Karpas-422 (cell line): ENCODE measurements around the gene CACNG5. TPM values are rescaled to one million over a fixed set of nuclear protein-coding genes. Genes with fewer than 3 reads are reported as not detected.

Experiments used
- DNase-seq: peaks from one replicate; pipeline ENCODE4 v3.0.0-alpha.2; 2015
- H2AFZ ChIP-seq: fragments of 200-600 bp; sonication (generic); 2 replicates; pipeline ENCODE4 v1.6.1; 2014; ENCODE audit warnings: antibody characterized with exemption, low read length, mixed read lengths
- H3K27ac ChIP-seq: fragments of 200-600 bp; sonication (generic); 2 replicates; pipeline ENCODE4 v1.5.1; 2014; ENCODE audit warnings: mild to moderate bottlenecking, low read length, moderate library complexity
- H3K27me3 ChIP-seq: fragments of 200-600 bp; sonication (generic); 2 replicates; pipeline ENCODE4 v1.6.1; 2014; ENCODE audit warnings: low read length, mixed read lengths
- H3K36me3 ChIP-seq: fragments of 200-600 bp; sonication (generic); 2 replicates; pipeline ENCODE4 v1.6.1; 2014; ENCODE audit warnings: low read length, mixed read lengths; ENCODE audit not compliant: insufficient read depth
- H3K4me1 ChIP-seq: fragments of 200-600 bp; sonication (generic); 2 replicates; pipeline ENCODE4 v1.6.1; 2014; ENCODE audit warnings: mild to moderate bottlenecking, low read length, mixed read lengths
- H3K4me2 ChIP-seq: fragments of 200-600 bp; sonication (generic); 2 replicates; pipeline ENCODE4 v1.6.1; 2014; ENCODE audit warnings: low read length, low read depth, mild to moderate bottlenecking; ENCODE audit not compliant: poor library complexity, severe bottlenecking
- H3K4me3 ChIP-seq: fragments of 200-600 bp; sonication (generic); 2 replicates; pipeline ENCODE4 v1.5.1; 2014; ENCODE audit warnings: mild to moderate bottlenecking, antibody characterized with exemption, low read length, mixed read lengths
- H3K79me2 ChIP-seq: fragments of 200-600 bp; sonication (generic); 2 replicates; pipeline ENCODE4 v1.6.1; 2014; ENCODE audit warnings: mild to moderate bottlenecking, low read length, mixed read lengths
- H3K9ac ChIP-seq: fragments of 200-600 bp; sonication (generic); 2 replicates; pipeline ENCODE4 v1.6.0; 2014; ENCODE audit warnings: low read length
- H3K9me2 ChIP-seq: fragments of 200-600 bp; sonication (generic), shearing (Covaris generic); replicated peaks from 2 replicates; pipeline ENCODE4 v1.6.0; 2014; ENCODE audit warnings: mild to moderate bottlenecking, low read length, moderate library complexity; ENCODE audit not compliant: insufficient read depth
- H3K9me3 ChIP-seq: fragments of 300-700, 200-600 bp; sonication (generic); 2 replicates; pipeline ENCODE4 v1.6.1; 2014; ENCODE audit warnings: low read length, mixed read lengths
- H4K20me1 ChIP-seq: fragments of 200-600 bp; sonication (generic); 2 replicates; pipeline ENCODE4 v1.6.1; 2014; ENCODE audit warnings: mild to moderate bottlenecking, antibody characterized with exemption, low read length, low read depth; ENCODE audit not compliant: insufficient read depth
- total RNA-seq: library from RNA; depleted of rRNA; stranded (reverse); fragments of >200 nt; shearing (Covaris generic); gene quantifications from 2 replicates; pipeline ENCODE4 v1.2.3, GENCODE V29; 2014; ENCODE audit warnings: low replicate concordance

CACNG5 gene
- total RNA-seq, 1 experiment from 2014 or later: not detected

- no peaks in the 10 kb centered on the region for H3K9me3 ChIP-seq
- DNase-seq: peak; percentile 95
- H3K4me3 ChIP-seq: no peak overlapping the region
- H3K27ac ChIP-seq: no peak overlapping the region
- H3K4me1 ChIP-seq: peaks cover 15% of the 10 kb centered on the region
- no peaks in the 10 kb centered on the region for H3K79me2 ChIP-seq
- H2AFZ ChIP-seq: peak overlapping the region; percentile 98
- no peak overlapping the region for H3K4me2 ChIP-seq
- H3K9me2 ChIP-seq: no peaks in the 10 kb centered on the region
- H3K9ac ChIP-seq: no peak overlapping the region
- no peaks in the 10 kb centered on the region for H4K20me1 ChIP-seq
- H3K36me3 ChIP-seq: no peaks in the 10 kb centered on the region
- H3K27me3 ChIP-seq: no peaks in the 10 kb centered on the region
These were observed 71.7 kb downstream of the CACNG5 start for GRCh38 chr17:66906321-66907278.

- Histone ChIP-seq H4K20me1 (no peaks in the 10 kb centered on the region), H3K27me3 (no peaks in the 10 kb centered on the region), H2AFZ (no peak overlapping the region), H3K27ac (no peak overlapping the region), H3K79me2 (no peaks in the 10 kb centered on the region), H3K9me3 (no peaks in the 10 kb centered on the region), H3K9me2 (no peaks in the 10 kb centered on the region), H3K4me3 (no peak overlapping the region), H3K36me3 (no peaks in the 10 kb centered on the region), H3K4me1 (peaks cover 3% of the 10 kb centered on the region), H3K9ac (no peak overlapping the region), H3K4me2 (no peak overlapping the region)
- DNase-seq: no peak
These were observed 75.0 kb downstream of the CACNG5 start for GRCh38 chr17:66909804-66910373.

GRCh38 chr17:66910651-66911285 lies 75.9 kb downstream of the CACNG5 start:
- H3K36me3 ChIP-seq: no peaks in the 10 kb centered on the region
- no peaks in the 10 kb centered on the region for H3K79me2 ChIP-seq
- peaks cover 3% of the 10 kb centered on the region for H3K4me1 ChIP-seq
- no peak overlapping the region for H3K4me2 ChIP-seq
- H3K9ac ChIP-seq: no peak overlapping the region
- H3K4me3 ChIP-seq: no peak overlapping the region
- H3K27me3 ChIP-seq: no peaks in the 10 kb centered on the region
- no peaks in the 10 kb centered on the region for H3K9me2 ChIP-seq
- DNase-seq: no peak
- no peaks in the 10 kb centered on the region for H4K20me1 ChIP-seq
- no peak overlapping the region for H3K27ac ChIP-seq
- H2AFZ ChIP-seq: no peak overlapping the region
- H3K9me3 ChIP-seq: no peaks in the 10 kb centered on the region

- Histone ChIP-seq H2AFZ (no peak overlapping the region), H3K4me3 (no peak overlapping the region)
These were observed 80.3 kb downstream of the CACNG5 start for GRCh38 chr17:66915204-66915611.

GRCh38 chr17:66915792-66916191 lies 80.9 kb downstream of the CACNG5 start:
- Histone ChIP-seq H3K9me3 (no peaks in the 10 kb centered on the region), H2AFZ (no peak overlapping the region), H4K20me1 (no peaks in the 10 kb centered on the region), H3K36me3 (no peaks in the 10 kb centered on the region), H3K27me3 (no peaks in the 10 kb centered on the region), H3K4me3 (no peak overlapping the region), H3K4me2 (no peak overlapping the region), H3K4me1 (no peaks in the 10 kb centered on the region), H3K79me2 (no peaks in the 10 kb centered on the region), H3K27ac (no peak overlapping the region), H3K9me2 (no peaks in the 10 kb centered on the region), H3K9ac (no peak overlapping the region)
- DNase-seq: no peak

More at GRCh38 chr17:66915204-66915611, 80.3 kb downstream of the CACNG5 start:
- H3K9me3 ChIP-seq: no peaks in the 10 kb centered on the region
- no peak overlapping the region for H3K4me2 ChIP-seq
- no peak overlapping the region for H3K27ac ChIP-seq
- no peaks in the 10 kb centered on the region for H3K79me2 ChIP-seq
- no peaks in the 10 kb centered on the region for H3K36me3 ChIP-seq
- no peak overlapping the region for H3K9ac ChIP-seq
- H3K4me1 ChIP-seq: no peaks in the 10 kb centered on the region
- no peaks in the 10 kb centered on the region for H3K9me2 ChIP-seq
- no peak for DNase-seq
- no peaks in the 10 kb centered on the region for H3K27me3 ChIP-seq
- H4K20me1 ChIP-seq: no peaks in the 10 kb centered on the region

GRCh38 chr17:66916946-66917345 lies 82.0 kb downstream of the CACNG5 start:
- H2AFZ ChIP-seq: no peak overlapping the region

GRCh38 chr17:66918896-66919295 lies 84.0 kb downstream of the CACNG5 start:
- Histone ChIP-seq H3K4me2 (no peak overlapping the region), H2AFZ (no peak overlapping the region), H3K27ac (no peak overlapping the region), H3K4me1 (no peaks in the 10 kb centered on the region), H3K4me3 (no peak overlapping the region), H3K9ac (no peak overlapping the region), H3K79me2 (no peaks in the 10 kb centered on the region), H3K9me2 (no peaks in the 10 kb centered on the region), H3K36me3 (no peaks in the 10 kb centered on the region), H4K20me1 (no peaks in the 10 kb centered on the region), H3K9me3 (no peaks in the 10 kb centered on the region), H3K27me3 (no peaks in the 10 kb centered on the region)
- no peak for DNase-seq

More at GRCh38 chr17:66916946-66917345, 82.0 kb downstream of the CACNG5 start:
- Histone ChIP-seq H4K20me1 (no peaks in the 10 kb centered on the region), H3K27me3 (no peaks in the 10 kb centered on the region), H3K9me3 (no peaks in the 10 kb centered on the region), H3K79me2 (no peaks in the 10 kb centered on the region), H3K4me2 (no peak overlapping the region), H3K9me2 (no peaks in the 10 kb centered on the region), H3K27ac (no peak overlapping the region), H3K36me3 (no peaks in the 10 kb centered on the region), H3K9ac (no peak overlapping the region), H3K4me1 (no peaks in the 10 kb centered on the region), H3K4me3 (no peak overlapping the region)
- no peak for DNase-seq

GRCh38 chr17:66920435-66920834 lies 85.5 kb downstream of the CACNG5 start:
- H3K9ac ChIP-seq: no peak overlapping the region

More at GRCh38 chr17:66920435-66920834, 85.5 kb downstream of the CACNG5 start:
- no peaks in the 10 kb centered on the region for H3K27me3 ChIP-seq
- no peaks in the 10 kb centered on the region for H3K36me3 ChIP-seq
- no peak overlapping the region for H2AFZ ChIP-seq
- no peaks in the 10 kb centered on the region for H3K9me3 ChIP-seq
- no peak for DNase-seq
- H3K4me3 ChIP-seq: no peak overlapping the region
- no peaks in the 10 kb centered on the region for H3K79me2 ChIP-seq
- no peak overlapping the region for H3K27ac ChIP-seq
- H4K20me1 ChIP-seq: no peaks in the 10 kb centered on the region
- H3K9me2 ChIP-seq: no peaks in the 10 kb centered on the region
- no peaks in the 10 kb centered on the region for H3K4me1 ChIP-seq
- H3K4me2 ChIP-seq: no peak overlapping the region
